HG03025 (cell line): ENCODE data around the gene REEP3.

ENCODE experiments used
- ATAC-seq: cut with Tn5 transposase; IDR thresholded peaks from one replicate; pipeline ENCODE4 v1.9.1; 2021; ENCODE audit warnings: mild to moderate bottlenecking, moderate library complexity; ENCODE audit not compliant: unreplicated experiment, low FRiP score

The REEP3 gene

GRCh38 chr10:63583909-63584724 lies 62.9 kb downstream of the REEP3 start:
- no peak for ATAC-seq

- ATAC-seq = no peak
Measured at GRCh38 chr10:63584725-63585035, 63.5 kb downstream of the REEP3 start.

- ATAC-seq = no peak
Measured at GRCh38 chr10:63585041-63585440, 63.8 kb downstream of the REEP3 start.

GRCh38 chr10:63586043-63586442 lies 64.8 kb downstream of the REEP3 start:
- no peak for ATAC-seq

GRCh38 chr10:63587191-63587590 lies 66.0 kb downstream of the REEP3 start:
- ATAC-seq = no peak

GRCh38 chr10:63588436-63589167 lies 67.4 kb downstream of the REEP3 start:
- ATAC-seq = no peak

- no peak for ATAC-seq
Measured at GRCh38 chr10:63591600-63592379, 70.6 kb downstream of the REEP3 start.

- no peak for ATAC-seq
Measured at GRCh38 chr10:63593576-63593975, 72.4 kb downstream of the REEP3 start.

GRCh38 chr10:63595072-63595471 lies 73.9 kb downstream of the REEP3 start:
- no peak for ATAC-seq

- ATAC-seq = no peak
Measured at GRCh38 chr10:63596924-63597323, 75.7 kb downstream of the REEP3 start.

GRCh38 chr10:63600540-63600939 lies 79.3 kb downstream of the REEP3 start:
- ATAC-seq = no peak

- no peak for ATAC-seq
Measured at GRCh38 chr10:63603709-63604445, 82.7 kb downstream of the REEP3 start.

GRCh38 chr10:63605197-63605967 lies 84.2 kb downstream of the REEP3 start:
- ATAC-seq = no peak

- no peak for ATAC-seq
Measured at GRCh38 chr10:63608511-63608910, 87.3 kb downstream of the REEP3 start.

- ATAC-seq = no peak
Measured at GRCh38 chr10:63611078-63611477, 89.9 kb downstream of the REEP3 start.

GRCh38 chr10:63614371-63614891 lies 93.2 kb downstream of the REEP3 start:
- no peak for ATAC-seq

- ATAC-seq = no peak
Measured at GRCh38 chr10:63618552-63618951, 97.4 kb downstream of the REEP3 start.

GRCh38 chr10:63619426-63619825 lies 98.2 kb downstream of the REEP3 start:
- ATAC-seq = no peak

- ATAC-seq = no peak
Measured at GRCh38 chr10:63622097-63622496, 100.9 kb downstream of the REEP3 start.

GRCh38 chr10:63624701-63625100 lies 103.5 kb downstream of the REEP3 start:
- ATAC-seq = no peak
